Trophoblast cell (in vitro differentiated cells and primary cell): ENCODE results near the gene MAPK8IP1.

Experiments
- DNase-seq, 2 donors: peaks; one replicate each; pipeline ENCODE4 v3.0.0-alpha.2; 2016
- H2AFZ ChIP-seq: 2 replicates; pipeline ENCODE4 v1.6.1; 2013; ENCODE audit warnings: low read length, moderate library complexity, mild to moderate bottlenecking; ENCODE audit not compliant: insufficient read depth, poor library complexity
- H2AK5ac ChIP-seq: 2 replicates; pipeline ENCODE4 v1.6.1; 2013; ENCODE audit warnings: mild to moderate bottlenecking, low read length
- H2BK120ac ChIP-seq: 2 replicates; pipeline ENCODE4 v1.6.1; 2013; ENCODE audit warnings: low read length, mild to moderate bottlenecking, moderate library complexity; ENCODE audit not compliant: insufficient read depth, poor library complexity
- H2BK12ac ChIP-seq: 2 replicates; pipeline ENCODE4 v1.6.1; 2013; ENCODE audit warnings: mild to moderate bottlenecking, low read length, moderate library complexity
- H2BK5ac ChIP-seq: 2 replicates; pipeline ENCODE4 v1.6.1; 2013; ENCODE audit warnings: low read length, low read depth, moderate library complexity, mild to moderate bottlenecking; ENCODE audit not compliant: poor library complexity
- H3K14ac ChIP-seq: 2 replicates; pipeline ENCODE4 v1.6.1; 2013; ENCODE audit warnings: mild to moderate bottlenecking, low read length
- H3K18ac ChIP-seq: 2 replicates; pipeline ENCODE4 v1.6.1; 2013; ENCODE audit warnings: mild to moderate bottlenecking, low read length
- H3K23ac ChIP-seq: 2 replicates; pipeline ENCODE4 v1.6.1; 2013; ENCODE audit warnings: low read length
- H3K27ac ChIP-seq: 2 replicates; pipeline ENCODE4 v1.5.1; 2013; ENCODE audit warnings: low read depth, mild to moderate bottlenecking, inconsistent platforms, low read length, moderate library complexity
- H3K27me3 ChIP-seq: 2 replicates; pipeline ENCODE4 v1.6.1; 2013; ENCODE audit warnings: inconsistent platforms, mild to moderate bottlenecking, low read length, moderate library complexity; ENCODE audit not compliant: insufficient read depth
- H3K36me3 ChIP-seq, 2 experiments: 1 replicate in 1 of 2; 2 replicates in 1 of 2; pipeline ENCODE4 v1.6.1; 2013; ENCODE audit warnings: low read length in 2 of 2, mild to moderate bottlenecking in 2 of 2, moderate library complexity in 1 of 2; ENCODE audit not compliant: insufficient read depth in 2 of 2, control insufficient read depth in 1 of 2
- H3K4ac ChIP-seq: 2 replicates; pipeline ENCODE4 v1.6.1; 2013; ENCODE audit warnings: low read depth, mild to moderate bottlenecking, low read length, moderate library complexity
- H3K4me1 ChIP-seq, 2 experiments: 1 replicate in 1 of 2; 2 replicates in 1 of 2; pipeline ENCODE4 v1.6.1; 2013; ENCODE audit warnings: low read length in 2 of 2, mild to moderate bottlenecking in 2 of 2, moderate library complexity in 1 of 2; ENCODE audit not compliant: insufficient read depth in 2 of 2, control insufficient read depth in 1 of 2
- H3K4me2 ChIP-seq: 2 replicates; pipeline ENCODE4 v1.6.1; 2013; ENCODE audit warnings: inconsistent platforms, mild to moderate bottlenecking, low read length, moderate library complexity
- H3K4me3 ChIP-seq: 2 replicates; pipeline ENCODE4 v1.5.1; 2013; ENCODE audit warnings: mild to moderate bottlenecking, low read depth, low read length, inconsistent platforms
- H3K79me1 ChIP-seq: one replicate; pipeline ENCODE4 v1.6.1; 2013; ENCODE audit warnings: low read length
- H3K79me2 ChIP-seq: 2 replicates; pipeline ENCODE4 v1.6.1; 2013; ENCODE audit warnings: low read length, mild to moderate bottlenecking; ENCODE audit not compliant: control insufficient read depth, insufficient read depth, poor library complexity
- H3K9ac ChIP-seq: 2 replicates; pipeline ENCODE4 v1.6.1; 2013; ENCODE audit warnings: mild to moderate bottlenecking, low read length
- H3K9me3 ChIP-seq: 2 replicates; pipeline ENCODE4 v1.6.1; 2013; ENCODE audit warnings: low read depth, mild to moderate bottlenecking, control low read depth, inconsistent platforms, low read length; ENCODE audit not compliant: insufficient read depth
- H4K12ac ChIP-seq: 2 replicates; pipeline ENCODE4 v1.6.1; 2013; ENCODE audit warnings: low read depth, mild to moderate bottlenecking, low read length, moderate library complexity
- H4K8ac ChIP-seq: 2 replicates; pipeline ENCODE4 v1.6.1; 2013; ENCODE audit warnings: low read depth, mild to moderate bottlenecking, low read length, moderate library complexity
- H4K91ac ChIP-seq: one replicate; pipeline ENCODE4 v1.6.1; 2013; ENCODE audit warnings: low read depth, mild to moderate bottlenecking, low read length, moderate library complexity
- WGBS: extraction: QIAGEN DNeasy Blood & Tissue Kit; methylation state at CpG from one replicate; pipeline ENCODE4 v1.1.7; 2013; ENCODE audit warnings: missing lambda C conversion rate; ENCODE audit not compliant: insufficient read length, insufficient coverage; ENCODE audit errors: extremely low coverage; 5-methylcytosine and 5-hydroxymethylcytosine counted together

The MAPK8IP1 gene

GRCh38 chr11:45945397-45945999, 60.0 kb downstream of the MAPK8IP1 start:
- no peak overlapping the region for H3K4ac ChIP-seq
- H3K23ac ChIP-seq = no peak overlapping the region
- H3K79me1 ChIP-seq = no peaks in the 10 kb centered on the region
- no peaks in the 10 kb centered on the region for H3K27me3 ChIP-seq
- no peaks in the 10 kb centered on the region for H3K9me3 ChIP-seq
- H4K12ac ChIP-seq = no peak overlapping the region
- H3K4me1 ChIP-seq = no peaks in the 10 kb centered on the region
- no peak overlapping the region for H3K9ac ChIP-seq
- DNase-seq = no peak
- H3K4me3 ChIP-seq = no peak overlapping the region
- peaks cover 0 to 16% of the 10 kb centered on the region in 2 experiments for H3K36me3 ChIP-seq
- H3K27ac ChIP-seq = no peak overlapping the region
- no peak overlapping the region for H2BK12ac ChIP-seq
- H2AFZ ChIP-seq = no peak overlapping the region
- WGBS = no CpG with 5 or more reads among the region's 3 CpGs
- H3K4me2 ChIP-seq = no peak overlapping the region
- H2BK5ac ChIP-seq = no peak overlapping the region
- no peaks in the 10 kb centered on the region for H3K79me2 ChIP-seq
- H4K91ac ChIP-seq = no peak overlapping the region
- H3K18ac ChIP-seq = no peak overlapping the region
- no peak overlapping the region for H2BK120ac ChIP-seq
- H2AK5ac ChIP-seq = no peak overlapping the region
- H3K14ac ChIP-seq = no peak overlapping the region
- no peak overlapping the region for H4K8ac ChIP-seq

GRCh38 chr11:45947885-45948284, 62.4 kb downstream of the MAPK8IP1 start:
- no peaks in the 10 kb centered on the region for H3K79me1 ChIP-seq
- no peaks in the 10 kb centered on the region for H3K79me2 ChIP-seq
- H4K12ac ChIP-seq = no peak overlapping the region
- H2BK12ac ChIP-seq = no peak overlapping the region
- no peak overlapping the region for H3K9ac ChIP-seq
- DNase-seq = no peak
- H3K4me1 ChIP-seq = no peaks in the 10 kb centered on the region
- H3K9me3 ChIP-seq = no peaks in the 10 kb centered on the region
- no CpG with 5 or more reads among the region's 1 CpG for WGBS
- no peak overlapping the region for H2AK5ac ChIP-seq
- no peak overlapping the region for H3K4ac ChIP-seq
- H4K91ac ChIP-seq = no peak overlapping the region
- H3K36me3 ChIP-seq = peaks cover 2 to 16% of the 10 kb centered on the region in 2 experiments
- no peak overlapping the region for H2AFZ ChIP-seq
- no peak overlapping the region for H2BK120ac ChIP-seq
- no peak overlapping the region for H3K14ac ChIP-seq
- H4K8ac ChIP-seq = no peak overlapping the region
- no peak overlapping the region for H3K4me2 ChIP-seq
- H3K4me3 ChIP-seq = no peak overlapping the region
- no peak overlapping the region for H3K23ac ChIP-seq
- H3K27ac ChIP-seq = no peak overlapping the region
- no peaks in the 10 kb centered on the region for H3K27me3 ChIP-seq
- no peak overlapping the region for H3K18ac ChIP-seq
- H2BK5ac ChIP-seq = no peak overlapping the region

DNA sequence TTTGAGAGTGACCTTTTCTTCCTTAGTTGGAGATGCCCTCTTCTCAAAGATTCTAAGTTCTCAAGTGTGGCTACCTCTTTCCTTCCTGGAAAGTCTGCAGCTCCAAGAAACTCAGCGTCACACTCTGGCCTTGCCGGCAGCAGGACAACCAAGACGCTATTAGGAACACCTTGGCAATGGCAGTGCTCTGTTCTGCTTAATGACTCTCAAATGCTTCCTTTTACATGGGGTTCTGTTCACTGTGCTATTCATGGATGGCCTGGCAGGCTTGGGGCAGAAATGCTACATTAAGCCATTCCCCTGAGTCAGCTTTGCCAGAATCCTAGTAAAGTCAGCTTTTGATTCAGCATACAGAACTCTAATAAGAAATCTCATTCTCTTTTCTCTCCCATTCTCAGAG, 62.9 kb downstream of the MAPK8IP1 start:
- Histone ChIP-seq H3K4me3 (no peak overlapping the region), H2BK5ac (no peak overlapping the region), H3K9ac (no peak overlapping the region), H3K27me3 (no peaks in the 10 kb centered on the region), H2BK12ac (no peak overlapping the region), H3K36me3 (peaks cover 2 to 17% of the 10 kb centered on the region in 2 experiments), H2AK5ac (no peak overlapping the region), H3K18ac (no peak overlapping the region), H2BK120ac (no peak overlapping the region), H3K4me1 (no peaks in the 10 kb centered on the region), H3K23ac (no peak overlapping the region), H2AFZ (no peak overlapping the region), H3K79me2 (no peaks in the 10 kb centered on the region), H4K91ac (no peak overlapping the region), H4K8ac (no peak overlapping the region), H3K79me1 (no peaks in the 10 kb centered on the region), H3K27ac (no peak overlapping the region), H3K9me3 (no peaks in the 10 kb centered on the region), H3K4ac (no peak overlapping the region), H3K4me2 (no peak overlapping the region), H3K14ac (no peak overlapping the region), H4K12ac (no peak overlapping the region)
- no peak for DNase-seq
- no CpG with 5 or more reads among the region's 3 CpGs for WGBS

DNA sequence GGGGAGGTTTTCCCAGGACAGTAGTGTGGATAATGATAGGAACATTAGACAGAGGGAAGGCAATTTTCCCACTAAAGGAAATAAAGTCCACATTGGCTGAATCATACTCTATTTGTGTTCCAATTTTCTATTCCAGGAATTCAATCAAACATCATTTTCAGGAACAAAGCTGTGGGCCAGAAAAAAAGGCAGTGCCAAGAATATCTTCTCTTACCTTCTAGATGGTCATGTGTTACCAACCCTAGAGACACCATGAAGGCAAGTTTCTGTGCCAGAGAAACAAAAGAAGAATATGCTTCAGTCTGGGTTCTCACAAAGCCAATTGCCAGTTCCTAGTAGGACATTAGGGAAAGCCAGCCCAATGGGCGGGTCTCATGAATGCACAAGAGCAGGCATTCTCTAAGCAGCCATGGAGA, 64.5 kb downstream of the MAPK8IP1 start:
- no peaks in the 10 kb centered on the region for H3K79me1 ChIP-seq

More for the DNA sequence above, 64.5 kb downstream of the MAPK8IP1 start:
- H3K9ac ChIP-seq = no peak overlapping the region
- H3K9me3 ChIP-seq = no peaks in the 10 kb centered on the region
- no peak overlapping the region for H2BK120ac ChIP-seq
- no peaks in the 10 kb centered on the region for H3K27me3 ChIP-seq
- no peak for DNase-seq
- no peak overlapping the region for H4K91ac ChIP-seq
- H2AFZ ChIP-seq = no peak overlapping the region
- H3K4ac ChIP-seq = no peak overlapping the region
- no peak overlapping the region for H3K23ac ChIP-seq
- no CpG with 5 or more reads among the region's 1 CpG for WGBS
- no peak overlapping the region for H2BK12ac ChIP-seq
- H3K4me2 ChIP-seq = no peak overlapping the region
- H4K8ac ChIP-seq = no peak overlapping the region
- peaks cover 2 to 15% of the 10 kb centered on the region in 2 experiments for H3K36me3 ChIP-seq
- no peak overlapping the region for H2AK5ac ChIP-seq
- H3K14ac ChIP-seq = no peak overlapping the region
- no peak overlapping the region for H3K18ac ChIP-seq
- H4K12ac ChIP-seq = no peak overlapping the region
- no peak overlapping the region for H3K27ac ChIP-seq
- H2BK5ac ChIP-seq = no peak overlapping the region
- H3K4me1 ChIP-seq = no peaks in the 10 kb centered on the region
- no peak overlapping the region for H3K4me3 ChIP-seq
- no peaks in the 10 kb centered on the region for H3K79me2 ChIP-seq
